Heart left ventricle (tissue), 16 donors: ENCODE results near the gene DDR1. TPM values are rescaled to one million over a fixed set of nuclear protein-coding genes. Genes with fewer than 3 reads are reported as not detected.

Experiments used
- ATAC-seq, 4 donors: fragments of 200-7000 bp; cut with Tn5 transposase; one replicate each; pipeline ENCODE4 v1.9.1; 2020 to 2022; ENCODE audit warnings: moderate library complexity in 4 of 4, mild to moderate bottlenecking in 3 of 4, moderate number of reproducible peaks in 1 of 4
- DNase-seq, 5 donors: peaks; one replicate each; pipeline ENCODE4 v3.0.0-alpha.2; 2020
- H3K27ac ChIP-seq, 12 donors: fragments of 200-600 bp; sonication (generic) in 4 of 12; one replicate each; pipeline versions ENCODE4 v1.5.0 to v1.8.0; 2016 to 2022; ENCODE audit warnings: mild to moderate bottlenecking in 2 of 12
- H3K27me3 ChIP-seq, 9 donors: fragments of 200-600 bp; sonication (generic) in 2 of 9; one replicate each; pipeline versions ENCODE4 v1.5.1 to v1.8.0; 2016 to 2022; ENCODE audit warnings: mild to moderate bottlenecking in 3 of 9
- H3K36me3 ChIP-seq, 9 donors: fragments of 200-600 bp; sonication (generic) in 2 of 9; one replicate each; pipeline versions ENCODE4 v1.5.0 to v1.8.0; 2018 to 2022; ENCODE audit warnings: mild to moderate bottlenecking in 2 of 9
- H3K4me1 ChIP-seq, 12 donors: fragments of 200-600 bp; sonication (generic) in 4 of 12; one replicate each; pipeline versions ENCODE4 v1.5.0 to v1.8.0; 2016 to 2022; ENCODE audit warnings: mild to moderate bottlenecking in 3 of 12
- H3K4me3 ChIP-seq, 12 donors: fragments of 200-600 bp; sonication (generic) in 4 of 12; one replicate each; pipeline versions ENCODE4 v1.5.0 to v1.8.0; 2017 to 2022; ENCODE audit warnings: mild to moderate bottlenecking in 9 of 12, moderate library complexity in 4 of 12
- H3K9me3 ChIP-seq, 12 donors: fragments of 200-600 bp; sonication (generic) in 4 of 12; one replicate each; pipeline versions ENCODE4 v1.5.0 to v1.8.0; 2016 to 2022; ENCODE audit warnings: mild to moderate bottlenecking in 1 of 12
- CTCF ChIP-seq, 12 donors: fragments of 200-600 bp; sonication (generic) in 4 of 12; IDR thresholded peaks; one replicate each; pipeline versions ENCODE4 v1.5.0 to v1.8.0; 2018 to 2022; ENCODE audit warnings: antibody characterized with exemption in 12 of 12, mild to moderate bottlenecking in 5 of 12
- POLR2A ChIP-seq, 2 donors: fragments of 450-650 bp; IDR thresholded peaks; one replicate each; pipeline ENCODE4 v1.6.1; 2017; ENCODE audit warnings: antibody characterized with exemption in 2 of 2, mild to moderate bottlenecking in 2 of 2, moderate library complexity in 2 of 2
- WGBS, 4 donors: extraction: QIAGEN DNeasy Blood & Tissue Kit in 2 of 4; methylation state at CpG; one replicate each; pipeline versions ENCODE4 v1.1.5 to v1.1.7; 2013 to 2018; 5-methylcytosine and 5-hydroxymethylcytosine counted together
- intact Hi-C, 10 donors: fragments of 100-400 bp; cut with DNase I; formaldehyde crosslinking; loops; one replicate each; pipeline versions ENCODE4 v1.11.1 to v1.14.2; 2022
- polyA plus RNA-seq, 2 donors: library from polyadenylated mRNA; stranded (reverse); fragments of 200-250 nt; gene quantifications; one replicate each; pipeline ENCODE4 v1.2.3, GENCODE V29; 2013
- total RNA-seq, 9 donors: library from RNA; depleted of rRNA in 2 of 9; stranded (reverse); fragments of >200 nt in 2 of 9; fragmentation: NEBNext Ultra II Directional in 3 of 9; extraction: Animal tissue kit (Norgen Biotek cat#: 25700) in 3 of 9; gene quantifications; one replicate each; pipeline versions ENCODE4 v1.1.0 to v1.2.4, GENCODE V29; 2016 to 2023
- donor health status: ischemic (EF 13 %, LVEDD 7.1; RV severe dilation, severe dysfunction).
- donor health status: healthy with polysubstance abuse.
- donor health status: DM: no; HTN: yes; CAD: no.
- donor health status: DM: no; HTN: no; CAD: no.
- donor health status: ischemic (EF 25% LVEDD 6.9; RV normal size, moderate dysfunction).
- donor health status: ischemic (EF 25% LVEDD 5.7; RV mildly dilated, moderate dysfunction).
- donor health status: healthy.
- donor health status: DM: yes; HTN: yes; CAD: no.
- donor health status: ischemic (EF 35%, LVEDD 5.7; RV mildly dilated, moderate dysfunction).
- donor health status: nonischemic (EF 11% LVEDD 7.7; RV severe dilation, severe dysfunction).
- donor health status: DM: yes; HTN: yes; CAD: no.
- donor health status: PGD.
- donor health status: ischemic (EF 29% LVEDD 5.4; RV normal size, mild dysfunction).
- donor health status: nonischemic (EF 23%, LVEDD 6.1; RV moderate dilation, normal function).

The DDR1 gene
- total and polyA plus RNA-seq, 11 donors: 11.8 to 50.0 (median 32.0) TPM

GRCh38 chr6:30875244-30876038 is 8.9 kb upstream of the DDR1 start:
- ATAC-seq (no peak), DNase-seq (no peak)
- Histone ChIP-seq H3K4me1 (peaks cover 0 to 21% (median 9%) of the 10 kb centered on the region in 12 donors), H3K9me3 (peaks cover 0 to 17% (median 5%) of the 10 kb centered on the region in 12 donors), H3K4me3 (no peak overlapping the region), H3K27ac (peak overlapping the region in 1 of 12 donors; percentile 85), H3K27me3 (no peaks in the 10 kb centered on the region), H3K36me3 (no peaks in the 10 kb centered on the region)
- intact Hi-C loops: loop anchor here in 9 of 10 donors (2.0 to 10.0 kb wide), 5 partner anchors 47 to 201 kb away; partner anchors contain the start of genes FLOT1 (in 7 of the 9), IER3 (in 7 of the 9) and DHX16 (in 2 of the 9)
- WGBS, 4 donors: 87 to 93% (median 91%) methylated on average over 18 of the region's 18 CpGs
- no peak for TF ChIP-seq POLR2A (IDR thresholded peaks at IDR 0.05)
- TF ChIP-seq CTCF (IDR thresholded peaks at IDR 0.05): no peak

GRCh38 chr6:30876039-30876730 is 8.1 kb upstream of the DDR1 start:
- peak overlapping the region in 3 of 12 donors; percentile 6 to 85 (median 84) for H3K27ac ChIP-seq
- no peak for ATAC-seq

GRCh38 chr6:30877419-30878262 is 6.7 kb upstream of the DDR1 start:
- H3K9me3 ChIP-seq: no peaks in the 10 kb centered on the region
- peaks cover 0 to 32% (median 13%) of the 10 kb centered on the region in 12 donors for H3K4me1 ChIP-seq
- no peaks in the 10 kb centered on the region for H3K27me3 ChIP-seq
- ATAC-seq (peak; percentile 87 to 93 (median 90)), DNase-seq (peak; percentile 88 to 92 (median 89))
- intact Hi-C loops: loop anchor here (1.0 to 10.0 kb wide), 9 partner anchors 49 to 203 kb away; partner anchors contain the start of genes FLOT1 (in 8 of the 10), IER3 (in 8 of the 10) and DHX16 (in 2 of the 10)
- peak overlapping the region; percentile 22 to 85 (median 62) for H3K27ac ChIP-seq
- WGBS, 4 donors: 16 to 19% (median 17%) methylated on average over 15 of the region's 15 CpGs
- no peak for TF ChIP-seq POLR2A (IDR thresholded peaks at IDR 0.05)
- peak; percentile 77 to 95 (median 90) for TF ChIP-seq CTCF (IDR thresholded peaks at IDR 0.05)
- no peaks in the 10 kb centered on the region for H3K36me3 ChIP-seq
- peak overlapping the region in 11 of 12 donors; percentile 14 to 56 (median 40) for H3K4me3 ChIP-seq

More at GRCh38 chr6:30876039-30876730, 8.1 kb upstream of the DDR1 start:
- H3K9me3 ChIP-seq: peaks cover 0 to 10% (median 4%) of the 10 kb centered on the region in 12 donors
- no peak for DNase-seq
- TF ChIP-seq CTCF (IDR thresholded peaks at IDR 0.05): no peak
- no peak for TF ChIP-seq POLR2A (IDR thresholded peaks at IDR 0.05)
- WGBS, 4 donors: 61 to 76% (median 73%) methylated on average over 4 of the region's 4 CpGs
- intact Hi-C loops: loop anchor here in 9 of 10 donors (2.0 to 10.0 kb wide), 5 partner anchors 47 to 201 kb away; partner anchors contain the start of genes FLOT1 (in 7 of the 9), IER3 (in 7 of the 9) and DHX16 (in 2 of the 9)
- no peak overlapping the region for H3K4me3 ChIP-seq
- H3K4me1 ChIP-seq: peaks cover 0 to 21% (median 9%) of the 10 kb centered on the region in 12 donors
- no peaks in the 10 kb centered on the region for H3K27me3 ChIP-seq
- no peaks in the 10 kb centered on the region for H3K36me3 ChIP-seq
